ENCODE data around the gene KRT9.

DNA sequence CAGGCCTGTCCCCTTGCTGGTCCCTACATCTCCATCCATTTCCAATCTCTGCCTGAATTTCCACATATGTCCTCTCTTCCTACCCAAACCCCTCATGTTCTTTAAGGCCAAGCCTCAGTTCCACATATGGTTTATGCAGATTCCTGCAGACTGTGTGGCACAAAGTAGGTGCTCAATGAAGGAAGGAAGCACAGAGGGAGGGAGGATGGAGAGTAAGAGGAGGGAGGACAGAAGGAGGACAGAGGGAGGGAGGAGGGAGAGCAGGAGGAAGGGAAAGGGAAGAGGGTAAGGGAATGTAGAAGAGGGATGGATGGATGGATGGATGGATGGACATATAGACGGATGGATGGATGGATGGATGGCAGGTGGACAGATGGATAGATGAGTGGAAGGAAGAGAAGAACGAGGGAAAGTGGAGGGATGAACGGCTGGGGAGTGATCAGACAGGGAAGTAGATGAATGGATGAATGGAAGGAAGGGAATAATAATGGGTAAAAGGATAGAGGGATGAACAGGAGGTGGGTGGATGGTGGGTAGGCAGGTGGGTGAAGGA lies 22.6 kb upstream of the KRT9 start:
- TF ChIP-seq, protein P1, sequence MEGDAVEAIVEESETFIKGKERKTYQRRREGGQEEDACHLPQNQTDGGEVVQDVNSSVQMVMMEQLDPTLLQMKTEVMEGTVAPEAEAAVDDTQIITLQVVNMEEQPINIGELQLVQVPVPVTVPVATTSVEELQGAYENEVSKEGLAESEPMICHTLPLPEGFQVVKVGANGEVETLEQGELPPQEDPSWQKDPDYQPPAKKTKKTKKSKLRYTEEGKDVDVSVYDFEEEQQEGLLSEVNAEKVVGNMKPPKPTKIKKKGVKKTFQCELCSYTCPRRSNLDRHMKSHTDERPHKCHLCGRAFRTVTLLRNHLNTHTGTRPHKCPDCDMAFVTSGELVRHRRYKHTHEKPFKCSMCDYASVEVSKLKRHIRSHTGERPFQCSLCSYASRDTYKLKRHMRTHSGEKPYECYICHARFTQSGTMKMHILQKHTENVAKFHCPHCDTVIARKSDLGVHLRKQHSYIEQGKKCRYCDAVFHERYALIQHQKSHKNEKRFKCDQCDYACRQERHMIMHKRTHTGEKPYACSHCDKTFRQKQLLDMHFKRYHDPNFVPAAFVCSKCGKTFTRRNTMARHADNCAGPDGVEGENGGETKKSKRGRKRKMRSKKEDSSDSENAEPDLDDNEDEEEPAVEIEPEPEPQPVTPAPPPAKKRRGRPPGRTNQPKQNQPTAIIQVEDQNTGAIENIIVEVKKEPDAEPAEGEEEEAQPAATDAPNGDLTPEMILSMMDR (IDR thresholded peaks at IDR 0.05), result no peak
- TF ChIP-seq POLR2A (IDR thresholded peaks at IDR 0.05), result no peak
- TF ChIP-seq POLR2AphosphoS5 (IDR thresholded peaks at IDR 0.05), result no peak
